Effector memory CD4-positive, alpha-beta T cell (primary cell): ENCODE measurements around the gene CSMD2.
"Not testable (repeated sequence)": the region's sequence is repeated elsewhere in the genome, so short reads cannot be mapped to it uniquely, and the experiment has no call there.

Experiments
- DNase-seq, 3 donors: peaks; one replicate each; pipeline ENCODE4 v3.0.0-alpha.2; 2020
- H3K27ac ChIP-seq: 2 replicates; pipeline ENCODE4 v1.7.0; 2013; ENCODE audit warnings: mild to moderate bottlenecking, low read length, moderate library complexity; ENCODE audit not compliant: insufficient read depth, poor library complexity, severe bottlenecking
- H3K27me3 ChIP-seq: replicated peaks from 2 replicates; pipeline ENCODE4 v1.7.0; 2013; ENCODE audit warnings: mild to moderate bottlenecking, low read length; ENCODE audit not compliant: insufficient read depth, control insufficient read depth, poor library complexity, severe bottlenecking
- H3K36me3 ChIP-seq: 2 replicates; pipeline ENCODE4 v1.7.0; 2013; ENCODE audit warnings: mild to moderate bottlenecking, low read length, moderate library complexity; ENCODE audit not compliant: control insufficient read depth, insufficient read depth
- H3K4me1 ChIP-seq: 2 replicates; pipeline ENCODE4 v1.7.0; 2013; ENCODE audit warnings: low read length, mild to moderate bottlenecking; ENCODE audit not compliant: control insufficient read depth, insufficient read depth, poor library complexity, severe bottlenecking
- H3K4me3 ChIP-seq: 2 replicates; pipeline ENCODE4 v1.7.0; 2013; ENCODE audit warnings: low read length, low read depth, mild to moderate bottlenecking; ENCODE audit not compliant: insufficient read depth, poor library complexity, severe bottlenecking
- H3K9me3 ChIP-seq: 2 replicates; pipeline ENCODE4 v1.7.0; 2013; ENCODE audit warnings: mild to moderate bottlenecking, low read length, moderate library complexity; ENCODE audit not compliant: control insufficient read depth

Gene CSMD2

GRCh38 chr1:33519240-33519884 is 645.7 kb downstream of the CSMD2 start:
- H3K27me3 ChIP-seq = no peaks in the 10 kb centered on the region
- H3K4me3 ChIP-seq = no peak overlapping the region
- no peak overlapping the region for H3K27ac ChIP-seq
- no peak for DNase-seq
- no peaks in the 10 kb centered on the region for H3K9me3 ChIP-seq
- no peaks in the 10 kb centered on the region for H3K36me3 ChIP-seq
- no peaks in the 10 kb centered on the region for H3K4me1 ChIP-seq

- H3K4me3 ChIP-seq = no peak overlapping the region
- no peaks in the 10 kb centered on the region for H3K27me3 ChIP-seq
- H3K27ac ChIP-seq = no peak overlapping the region
- no peaks in the 10 kb centered on the region for H3K9me3 ChIP-seq
- no peak for DNase-seq
- no peaks in the 10 kb centered on the region for H3K4me1 ChIP-seq
- no peaks in the 10 kb centered on the region for H3K36me3 ChIP-seq
Measured at GRCh38 chr1:33517596-33518250, 647.3 kb downstream of the CSMD2 start.

- Histone ChIP-seq H3K4me3 (no peak overlapping the region), H3K4me1 (no peaks in the 10 kb centered on the region), H3K27ac (no peak overlapping the region), H3K9me3 (no peaks in the 10 kb centered on the region), H3K36me3 (no peaks in the 10 kb centered on the region), H3K27me3 (no peaks in the 10 kb centered on the region)
- DNase-seq = no peak
Measured at GRCh38 chr1:33516891-33517567, 648.0 kb downstream of the CSMD2 start.

GRCh38 chr1:33516428-33516827 is 648.6 kb downstream of the CSMD2 start:
- Histone ChIP-seq H3K27me3 (no peaks in the 10 kb centered on the region), H3K27ac (no peak overlapping the region), H3K4me1 (no peaks in the 10 kb centered on the region), H3K36me3 (no peaks in the 10 kb centered on the region), H3K4me3 (no peak overlapping the region), H3K9me3 (no peaks in the 10 kb centered on the region)
- no peak for DNase-seq

GRCh38 chr1:33515607-33516006 is 649.4 kb downstream of the CSMD2 start:
- Histone ChIP-seq H3K27me3 (no peaks in the 10 kb centered on the region), H3K27ac (no peak overlapping the region), H3K36me3 (no peaks in the 10 kb centered on the region), H3K9me3 (no peaks in the 10 kb centered on the region), H3K4me3 (no peak overlapping the region), H3K4me1 (no peaks in the 10 kb centered on the region)
- no peak for DNase-seq

GRCh38 chr1:33515112-33515511 is 649.9 kb downstream of the CSMD2 start:
- no peak overlapping the region for H3K27ac ChIP-seq
- no peaks in the 10 kb centered on the region for H3K9me3 ChIP-seq
- no peak overlapping the region for H3K4me3 ChIP-seq
- no peaks in the 10 kb centered on the region for H3K27me3 ChIP-seq
- H3K4me1 ChIP-seq = no peaks in the 10 kb centered on the region
- no peaks in the 10 kb centered on the region for H3K36me3 ChIP-seq
- no peak for DNase-seq

- H3K27ac ChIP-seq = no peak overlapping the region
- H3K4me3 ChIP-seq = no peak overlapping the region
- H3K9me3 ChIP-seq = no peaks in the 10 kb centered on the region
- H3K4me1 ChIP-seq = no peaks in the 10 kb centered on the region
- no peaks in the 10 kb centered on the region for H3K27me3 ChIP-seq
- no peak for DNase-seq
- H3K36me3 ChIP-seq = no peaks in the 10 kb centered on the region
Measured at GRCh38 chr1:33512226-33513011, 652.6 kb downstream of the CSMD2 start.

- not testable (repeated sequence) for H3K4me1 ChIP-seq, H3K27me3 ChIP-seq, H3K36me3 ChIP-seq, H3K9me3 ChIP-seq, H3K4me3 ChIP-seq, DNase-seq, H3K27ac ChIP-seq
Measured at GRCh38 chr1:33509276-33509675, 655.8 kb downstream of the CSMD2 start.

GRCh38 chr1:33508151-33508550 is 656.9 kb downstream of the CSMD2 start:
- Histone ChIP-seq H3K36me3 (no peaks in the 10 kb centered on the region), H3K27ac (no peak overlapping the region), H3K4me1 (no peaks in the 10 kb centered on the region), H3K27me3 (no peaks in the 10 kb centered on the region), H3K4me3 (no peak overlapping the region), H3K9me3 (no peaks in the 10 kb centered on the region)
- DNase-seq = no peak

GRCh38 chr1:33507661-33508060 is 657.4 kb downstream of the CSMD2 start:
- Histone ChIP-seq H3K36me3 (no peaks in the 10 kb centered on the region), H3K4me1 (no peaks in the 10 kb centered on the region), H3K27me3 (no peaks in the 10 kb centered on the region), H3K9me3 (no peaks in the 10 kb centered on the region), H3K27ac (no peak overlapping the region), H3K4me3 (no peak overlapping the region)
- DNase-seq = no peak
